Prostate gland (tissue), 2 donors: ENCODE data around the gene CDCA3. TPM values are rescaled to one million over a fixed set of nuclear protein-coding genes. Genes with fewer than 3 reads are reported as not detected.

Experiments used
- DNase-seq: peaks from one replicate; pipeline ENCODE4 v3.0.0-alpha.2; 2019; ENCODE audit warnings: low spot score
- H3K27ac ChIP-seq, 2 donors: fragments of 200-600 bp; sonication (generic); 2 replicates each; pipeline ENCODE4 v1.5.1; 2017 to 2019
- H3K27me3 ChIP-seq: fragments of 200-600 bp; sonication (generic); replicated peaks from 2 replicates; pipeline ENCODE4 v1.5.1; 2019; ENCODE audit not compliant: insufficient read depth
- H3K36me3 ChIP-seq, 2 donors: fragments of 200-600 bp; sonication (generic); 1 replicate in 1 of 2; 2 replicates in 1 of 2; pipeline versions ENCODE4 v1.5.1 to v1.8.1; 2017 to 2019
- H3K4me1 ChIP-seq: fragments of 200-600 bp; sonication (generic); replicated peaks from 2 replicates; pipeline ENCODE4 v1.5.1; 2019
- H3K4me3 ChIP-seq, 2 donors: fragments of 200-600 bp; sonication (generic); 2 replicates each; pipeline ENCODE4 v1.5.1; 2017 to 2019
- H3K9me3 ChIP-seq: fragments of 200-600 bp; sonication (generic); 2 replicates; pipeline ENCODE4 v1.5.1; 2017
- POLR2A ChIP-seq: fragments of 450-650 bp; IDR thresholded peaks from one replicate; pipeline ENCODE4 v1.6.1; 2016; ENCODE audit warnings: antibody characterized with exemption, mild to moderate bottlenecking
- POLR2AphosphoS5 ChIP-seq: sonication (generic); formaldehyde crosslinking; IDR thresholded peaks from one replicate; pipeline ENCODE4 v1.6.1; 2017; ENCODE audit warnings: antibody characterized with exemption
- WGBS: methylation state at CpG from one replicate; pipeline ENCODE4 v1.1.5; 2018; 5-methylcytosine and 5-hydroxymethylcytosine counted together
- intact Hi-C: fragments of 100-400 bp; cut with DNase I; formaldehyde crosslinking; loops from one replicate; pipeline ENCODE4 v1.14.2; 2022
- total RNA-seq, 2 donors: library from RNA; depleted of rRNA; stranded (reverse); fragments of >200 nt; gene quantifications; one replicate each; pipeline ENCODE4 v1.1.0, GENCODE V29; 2016
- TF ChIP-seq, protein P1 (sequence below), 4 experiments: fragments of 200-600 bp in 2 of 4; fragments of 450-650 bp in 2 of 4; sonication (generic) in 2 of 4; IDR thresholded peaks; 1 replicate in 3 of 4; 2 replicates in 1 of 4; pipeline ENCODE4 v1.5.1; 2016 to 2019; ENCODE audit warnings: antibody characterized with exemption in 4 of 4, mild to moderate bottlenecking in 2 of 4, moderate library complexity in 2 of 4

CDCA3 gene
- total RNA-seq, 2 donors from 2014 or later: 1.7 to 16.2 TPM

DNA sequence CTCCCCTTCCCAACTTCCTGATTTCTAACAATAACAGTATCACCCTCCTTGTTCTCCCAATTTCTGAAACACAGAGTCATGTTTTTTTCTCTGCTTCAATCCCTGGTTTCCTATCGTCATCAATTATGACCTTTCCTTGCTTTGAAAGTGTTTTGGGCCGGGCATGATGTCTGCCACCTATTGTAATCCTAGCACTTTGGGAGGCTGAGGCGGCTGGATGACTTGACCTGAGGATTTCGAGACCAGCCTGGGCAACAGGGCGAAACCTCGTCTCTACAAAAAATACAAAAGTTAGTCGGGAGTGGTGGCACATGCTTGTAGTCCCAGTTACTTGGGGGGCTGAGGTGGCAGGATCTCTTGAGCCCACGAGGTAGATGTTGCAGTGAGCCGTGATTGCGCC is 42.0 kb downstream of the CDCA3 start:
- H3K4me3 ChIP-seq: no peak overlapping the region
- H3K27ac ChIP-seq: no peak overlapping the region
- H3K27me3 ChIP-seq: no peaks in the 10 kb centered on the region
- H3K36me3 ChIP-seq: no peaks in the 10 kb centered on the region
- 83% methylated on average over 10 of the region's 10 CpGs for WGBS
- DNase-seq: no peak
- TF ChIP-seq POLR2AphosphoS5: no peak
- intact Hi-C loops: no loop called here
- H3K4me1 ChIP-seq: no peaks in the 10 kb centered on the region
- no peaks in the 10 kb centered on the region for H3K9me3 ChIP-seq

DNA sequence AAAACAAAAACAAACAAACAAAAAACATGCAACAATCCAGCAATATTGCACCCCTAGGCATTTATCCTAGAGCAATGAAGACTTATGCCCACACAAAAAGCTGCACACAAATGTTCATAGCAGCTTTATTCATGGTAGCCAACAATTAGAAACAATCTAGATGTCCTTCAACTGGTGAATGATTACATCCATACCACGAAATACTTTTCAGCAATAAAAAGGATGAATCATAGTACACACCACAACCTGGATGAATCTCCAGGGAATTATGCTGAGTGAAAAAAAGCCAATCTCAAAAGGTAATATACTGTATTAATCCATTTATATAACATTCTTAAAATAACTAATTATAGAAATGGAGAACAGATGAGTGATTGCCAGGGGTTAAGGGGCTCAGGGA is 43.9 kb downstream of the CDCA3 start:
- Histone ChIP-seq H3K9me3 (no peaks in the 10 kb centered on the region), H3K27ac (no peak overlapping the region), H3K27me3 (no peaks in the 10 kb centered on the region), H3K4me1 (no peaks in the 10 kb centered on the region), H3K4me3 (no peak overlapping the region), H3K36me3 (no peaks in the 10 kb centered on the region)
- TF ChIP-seq, protein P1, sequence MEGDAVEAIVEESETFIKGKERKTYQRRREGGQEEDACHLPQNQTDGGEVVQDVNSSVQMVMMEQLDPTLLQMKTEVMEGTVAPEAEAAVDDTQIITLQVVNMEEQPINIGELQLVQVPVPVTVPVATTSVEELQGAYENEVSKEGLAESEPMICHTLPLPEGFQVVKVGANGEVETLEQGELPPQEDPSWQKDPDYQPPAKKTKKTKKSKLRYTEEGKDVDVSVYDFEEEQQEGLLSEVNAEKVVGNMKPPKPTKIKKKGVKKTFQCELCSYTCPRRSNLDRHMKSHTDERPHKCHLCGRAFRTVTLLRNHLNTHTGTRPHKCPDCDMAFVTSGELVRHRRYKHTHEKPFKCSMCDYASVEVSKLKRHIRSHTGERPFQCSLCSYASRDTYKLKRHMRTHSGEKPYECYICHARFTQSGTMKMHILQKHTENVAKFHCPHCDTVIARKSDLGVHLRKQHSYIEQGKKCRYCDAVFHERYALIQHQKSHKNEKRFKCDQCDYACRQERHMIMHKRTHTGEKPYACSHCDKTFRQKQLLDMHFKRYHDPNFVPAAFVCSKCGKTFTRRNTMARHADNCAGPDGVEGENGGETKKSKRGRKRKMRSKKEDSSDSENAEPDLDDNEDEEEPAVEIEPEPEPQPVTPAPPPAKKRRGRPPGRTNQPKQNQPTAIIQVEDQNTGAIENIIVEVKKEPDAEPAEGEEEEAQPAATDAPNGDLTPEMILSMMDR (IDR thresholded peaks at IDR 0.05): no peak
- TF ChIP-seq POLR2AphosphoS5: no peak
- no peak for TF ChIP-seq POLR2A
- WGBS: 66% methylated on average over 1 of the region's 1 CpG
- DNase-seq: no peak
- intact Hi-C loops: no loop called here

GRCh38 chr12:6799147-6799546 is 51.9 kb downstream of the CDCA3 start:
- WGBS: 90% methylated on average over 5 of the region's 5 CpGs
- TF ChIP-seq POLR2AphosphoS5: no peak
- TF ChIP-seq, protein P1 (IDR thresholded peaks at IDR 0.05): no peak
- TF ChIP-seq POLR2A: no peak
- Histone ChIP-seq H3K27ac (no peak overlapping the region), H3K27me3 (no peaks in the 10 kb centered on the region), H3K4me3 (no peak overlapping the region), H3K9me3 (no peaks in the 10 kb centered on the region), H3K4me1 (no peaks in the 10 kb centered on the region), H3K36me3 (no peaks in the 10 kb centered on the region)
- no peak for DNase-seq
- intact Hi-C loops: no loop called here

Other genes starting within 250 kb of the CDCA3 start
- 100 to 1,000 TPM; 124 to 240 TPM for gene CHD4, start 243.9 kb downstream of the CDCA3 start, total RNA-seq
- gene LPAR5, start 215.3 kb downstream of the CDCA3 start, total RNA-seq: 1 to 10 TPM in 1 of 2 donors, under 1 TPM in 1; 0.59 to 1.9 TPM
- 10 to 100 TPM in 1 of 2 donors, 1 to 10 TPM in 1; 2.3 to 49.6 TPM for gene ACRBP, start 203.9 kb downstream of the CDCA3 start, total RNA-seq
- gene ING4, start 188.2 kb downstream of the CDCA3 start, total RNA-seq: 10 to 100 TPM; 75.5 to 78.9 TPM
- gene ZNF384, start 161.9 kb downstream of the CDCA3 start, total RNA-seq: 10 to 100 TPM; 42.9 to 68.6 TPM
- 1 to 10 TPM in 1 of 2 donors, not detected in 1; 3.1 TPM for gene PIANP, start 150.5 kb downstream of the CDCA3 start, total RNA-seq
- gene COPS7A, start 127.2 kb downstream of the CDCA3 start, total RNA-seq: 10 to 100 TPM; 92.0 to 92.6 TPM
- gene MLF2, start 98.1 kb downstream of the CDCA3 start, total RNA-seq: 100 to 1,000 TPM; 267 to 282 TPM
- 100 to 1,000 TPM; 285 to 339 TPM for gene PTMS, start 84.9 kb downstream of the CDCA3 start, total RNA-seq
- 10 to 100 TPM in 1 of 2 donors, under 1 TPM in 1; 0.73 to 13.1 TPM for gene LAG3, start 78.8 kb downstream of the CDCA3 start, total RNA-seq
- 1 to 10 TPM; 1.6 to 8.6 TPM for gene CD4, start 61.8 kb downstream of the CDCA3 start, total RNA-seq
- gene GPR162, start 29.5 kb downstream of the CDCA3 start, total RNA-seq: 1 to 10 TPM; 4.3 to 4.4 TPM
- gene P3H3, start 22.9 kb downstream of the CDCA3 start, total RNA-seq: 10 to 100 TPM; 25.7 to 28.8 TPM
- gene GNB3, start 10.4 kb downstream of the CDCA3 start, total RNA-seq: 1 to 10 TPM; 2.3 to 2.4 TPM
- 10 to 100 TPM; 58.3 to 84.1 TPM for gene USP5, start 864 bp upstream of the CDCA3 start, total RNA-seq
- gene TPI1, start 16.2 kb upstream of the CDCA3 start, total RNA-seq: 100 to 1,000 TPM; 404 to 443 TPM
- gene SPSB2, start 22.0 kb upstream of the CDCA3 start, total RNA-seq: 10 to 100 TPM; 12.7 to 23.5 TPM
- gene LRRC23, start 53.5 kb upstream of the CDCA3 start, total RNA-seq: 10 to 100 TPM; 15.9 to 25.3 TPM
- 10 to 100 TPM in 1 of 2 donors, 1 to 10 TPM in 1; 6.9 to 13.0 TPM for gene ENO2, start 63.3 kb upstream of the CDCA3 start, total RNA-seq
- gene ATN1, start 76.7 kb upstream of the CDCA3 start, total RNA-seq: 100 to 1,000 TPM in 1 of 2 donors, 10 to 100 TPM in 1; 93.0 to 129 TPM
- not detected for gene RNU7-1, start 92.5 kb upstream of the CDCA3 start, total RNA-seq
- gene C12orf57, start 92.7 kb upstream of the CDCA3 start, total RNA-seq: 100 to 1,000 TPM; 352 to 711 TPM
- 10 to 100 TPM; 30.6 to 43.2 TPM for gene PTPN6, start 100.1 kb upstream of the CDCA3 start, total RNA-seq
- gene PHB2, start 119.4 kb upstream of the CDCA3 start, total RNA-seq: 100 to 1,000 TPM; 177 to 230 TPM
- 10 to 100 TPM; 37.7 to 46.3 TPM for gene EMG1, start 119.6 kb upstream of the CDCA3 start, total RNA-seq
- 10 to 100 TPM; 59.9 to 86.9 TPM for gene LPCAT3, start 167.2 kb upstream of the CDCA3 start, total RNA-seq
- gene C1S, start 209.4 kb upstream of the CDCA3 start, total RNA-seq: 100 to 1,000 TPM in 1 of 2 donors, 10 to 100 TPM in 1; 52.7 to 176 TPM
- 100 to 1,000 TPM; 104 to 261 TPM for gene C1R, start 241.2 kb upstream of the CDCA3 start, total RNA-seq